HG03139 (cell line): ENCODE measurements around the gene TMOD3.
"Not testable (repeated sequence)": the region's sequence is repeated elsewhere in the genome, so short reads cannot be mapped to it uniquely, and the experiment has no call there.

Source experiments
- ATAC-seq: cut with Tn5 transposase; IDR thresholded peaks from one replicate; pipeline ENCODE4 v1.9.1; 2021; ENCODE audit not compliant: unreplicated experiment

The TMOD3 gene

DNA sequence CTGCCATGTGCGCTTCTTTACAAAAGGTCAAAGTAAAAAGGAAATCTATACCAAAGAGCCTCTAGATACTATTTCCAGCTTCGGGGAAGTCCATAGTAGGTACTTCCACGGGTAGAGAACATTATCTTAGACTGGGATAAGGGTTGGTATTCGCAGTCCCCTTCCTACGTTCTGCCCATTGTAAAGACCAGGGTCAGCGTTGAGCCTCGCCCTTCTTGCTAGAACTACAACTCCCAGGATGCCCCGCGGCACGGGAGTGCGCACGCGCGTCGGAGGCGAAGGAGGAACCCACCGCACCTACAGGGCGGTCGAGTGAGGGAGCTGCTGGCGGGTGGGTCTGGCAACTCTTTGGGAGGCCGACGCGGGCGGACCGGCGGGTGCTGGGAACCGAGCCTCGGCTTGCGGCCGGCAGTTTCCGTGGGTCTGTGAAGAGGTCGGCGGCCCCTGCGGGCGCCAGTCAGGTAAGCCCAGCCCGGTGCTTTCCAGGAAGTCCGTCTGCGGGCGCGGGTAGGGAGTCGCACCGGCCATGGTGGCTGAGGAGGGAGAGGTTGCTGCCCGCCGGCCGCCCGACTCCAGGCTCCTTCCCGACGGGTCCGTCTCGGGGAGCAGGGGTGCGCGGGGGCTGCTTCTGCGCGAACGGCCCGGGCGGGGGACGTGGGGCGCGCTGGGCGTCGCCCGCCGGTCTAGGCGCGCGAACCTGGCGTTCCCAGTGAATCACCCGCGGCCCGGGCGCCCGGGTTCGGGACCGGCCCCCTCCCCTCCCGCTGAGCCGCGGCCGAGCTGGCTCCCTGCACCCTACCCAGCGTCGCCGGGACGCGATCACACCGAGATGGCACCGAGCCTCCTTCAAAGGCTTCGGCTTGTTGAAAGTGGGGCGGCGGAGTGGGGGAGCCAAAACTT lies at the start of gene TMOD3:
TMOD3 (plus strand) TSS at position 278 of the 900 bp plus-strand sequence. CDS start 33,232 bp downstream, outside the sequence.
- ATAC-seq: peak; percentile 78

DNA sequence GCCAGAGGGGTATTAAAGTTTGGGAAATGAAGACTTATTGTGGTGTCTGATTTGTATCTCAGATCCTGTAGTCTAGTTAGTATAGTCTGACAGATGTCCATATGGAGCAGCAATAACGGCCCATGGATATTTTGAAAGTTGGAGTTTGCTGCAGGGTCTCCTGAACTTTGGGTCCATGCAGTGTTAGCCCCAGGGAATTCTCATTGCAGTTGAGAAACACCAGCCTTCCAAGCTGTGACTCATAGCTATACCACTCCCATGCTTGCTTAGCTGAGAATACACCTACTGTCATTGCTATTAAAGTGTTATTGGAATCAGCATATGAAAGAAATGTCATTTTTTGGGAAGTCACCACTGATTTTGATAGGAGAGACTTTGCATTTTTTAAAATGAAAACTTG lies 48.8 kb upstream of the TMOD3 start:
- ATAC-seq: no peak

DNA sequence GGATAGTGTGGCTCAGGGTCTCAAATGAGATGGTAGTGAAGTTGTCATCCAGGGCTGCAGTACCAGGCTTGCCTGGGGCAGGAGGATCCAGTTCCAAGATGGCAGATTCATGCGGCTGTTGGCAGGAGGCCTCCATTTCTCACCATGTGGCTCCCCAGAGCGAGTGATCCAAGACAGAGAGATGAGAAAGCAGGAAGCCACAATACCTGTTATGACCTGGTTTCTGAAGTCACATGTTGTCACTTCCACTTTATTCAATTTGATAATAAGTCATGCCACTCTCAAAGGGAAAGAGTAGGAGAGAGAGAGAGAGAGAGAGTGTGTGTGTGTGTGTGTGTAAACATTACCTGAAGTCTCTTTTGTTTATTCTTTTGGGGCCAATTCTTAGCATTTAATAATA lies 47.9 kb upstream of the TMOD3 start:
- ATAC-seq: no peak

DNA sequence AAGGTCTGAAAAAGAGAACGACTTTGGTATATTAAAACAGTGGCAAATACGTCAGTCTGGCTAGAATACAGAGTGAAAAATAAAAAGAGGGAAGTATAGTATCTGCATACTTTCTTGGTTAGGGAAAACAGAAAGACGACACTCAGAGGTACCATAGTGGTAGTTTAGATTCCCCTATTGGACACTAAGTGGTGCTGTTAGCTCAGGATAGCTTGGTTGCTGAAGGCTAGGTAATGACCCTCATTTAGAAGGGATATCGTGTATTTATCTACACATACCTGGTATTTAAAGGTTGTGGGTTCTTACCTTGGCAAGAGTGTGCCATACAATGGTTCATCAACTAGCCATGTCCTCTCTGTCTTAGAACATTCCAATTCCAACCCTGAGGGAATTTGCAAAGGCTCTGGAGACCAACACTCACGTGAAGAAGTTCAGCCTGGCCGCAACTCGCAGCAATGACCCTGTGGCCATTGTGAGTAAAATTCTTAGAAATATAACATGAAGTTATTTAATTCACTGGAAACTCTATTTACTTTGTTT lies 47.0 kb upstream of the TMOD3 start:
- no peak for ATAC-seq

DNA sequence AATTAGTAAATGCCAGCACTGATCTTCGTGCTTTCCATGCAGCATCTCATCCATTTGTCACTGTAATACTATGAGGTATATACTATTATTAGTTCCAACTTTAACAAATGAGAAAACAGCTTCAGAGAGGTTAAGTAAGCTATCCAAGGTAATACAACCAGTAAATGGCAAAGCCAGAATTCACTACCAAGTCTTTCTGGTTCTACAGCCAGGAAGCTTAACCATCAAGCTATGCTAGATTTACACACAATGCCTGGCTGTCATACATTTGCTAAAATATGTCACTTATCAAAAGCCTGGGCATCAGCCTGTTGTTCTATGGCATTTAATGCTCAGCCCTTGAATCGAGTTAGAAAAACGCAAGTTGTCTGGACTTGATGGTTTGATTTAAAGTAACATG lies 45.5 kb upstream of the TMOD3 start:
- ATAC-seq: no peak

DNA sequence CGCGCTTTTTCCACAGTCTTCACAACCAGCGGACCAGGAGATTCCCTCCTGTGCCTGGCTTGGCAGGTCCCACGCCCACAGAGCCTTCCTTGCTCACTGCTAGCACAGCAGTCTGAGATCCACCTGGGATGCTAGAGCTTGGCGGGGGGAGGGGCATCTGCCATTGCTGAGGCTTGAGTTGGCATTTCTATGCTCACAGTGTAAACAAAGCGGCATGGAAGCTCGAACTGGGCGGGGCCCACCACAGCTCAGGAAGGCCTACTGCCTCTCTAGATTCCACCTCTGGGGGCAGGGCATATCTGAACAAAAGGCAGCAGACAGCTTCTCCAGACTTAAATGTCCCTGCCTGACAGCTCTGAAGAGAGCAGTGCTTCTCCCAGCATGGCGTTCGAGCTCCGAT lies 42.3 kb upstream of the TMOD3 start:
- ATAC-seq: not testable (repeated sequence)

- not testable (repeated sequence) for ATAC-seq
Measured at GRCh38 chr15:51792474-51792873, 37.0 kb upstream of the TMOD3 start.

DNA sequence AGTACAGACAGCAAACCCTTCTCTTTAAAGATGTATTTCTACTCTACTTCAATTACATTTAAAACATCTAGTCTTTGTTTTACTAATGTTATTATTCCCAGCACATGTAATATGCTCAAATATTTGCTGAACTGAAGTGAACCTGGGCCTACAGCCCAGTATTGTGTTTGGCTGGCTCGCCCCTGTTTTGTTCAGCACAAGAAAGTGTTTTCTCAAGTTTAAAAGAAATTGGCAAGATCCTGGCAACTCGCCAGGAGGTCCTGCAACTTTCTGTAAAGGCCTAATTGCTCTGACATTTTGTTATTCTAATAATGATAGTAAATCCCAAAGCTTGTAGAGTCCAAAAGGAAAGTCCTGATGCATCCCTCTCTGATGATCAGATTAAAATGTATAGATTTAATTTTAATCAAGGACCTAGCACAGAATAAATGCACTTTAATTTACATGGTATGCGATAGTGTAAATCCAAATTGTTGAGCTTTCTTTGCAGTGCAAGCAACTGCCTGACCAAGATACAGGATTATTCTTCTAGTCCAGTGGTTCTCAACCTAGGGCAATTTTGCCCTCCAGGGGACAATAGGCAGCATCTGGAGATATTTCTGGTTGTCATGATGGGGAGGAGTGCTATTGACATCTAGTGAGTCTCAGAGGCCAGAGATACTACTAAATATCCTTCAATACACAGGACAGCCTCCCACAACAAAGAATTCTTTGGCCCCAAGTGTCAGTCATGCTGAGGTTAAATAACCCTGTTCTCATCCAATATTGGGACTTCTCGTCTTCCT lies 35.7 kb upstream of the TMOD3 start:
- ATAC-seq: no peak

DNA sequence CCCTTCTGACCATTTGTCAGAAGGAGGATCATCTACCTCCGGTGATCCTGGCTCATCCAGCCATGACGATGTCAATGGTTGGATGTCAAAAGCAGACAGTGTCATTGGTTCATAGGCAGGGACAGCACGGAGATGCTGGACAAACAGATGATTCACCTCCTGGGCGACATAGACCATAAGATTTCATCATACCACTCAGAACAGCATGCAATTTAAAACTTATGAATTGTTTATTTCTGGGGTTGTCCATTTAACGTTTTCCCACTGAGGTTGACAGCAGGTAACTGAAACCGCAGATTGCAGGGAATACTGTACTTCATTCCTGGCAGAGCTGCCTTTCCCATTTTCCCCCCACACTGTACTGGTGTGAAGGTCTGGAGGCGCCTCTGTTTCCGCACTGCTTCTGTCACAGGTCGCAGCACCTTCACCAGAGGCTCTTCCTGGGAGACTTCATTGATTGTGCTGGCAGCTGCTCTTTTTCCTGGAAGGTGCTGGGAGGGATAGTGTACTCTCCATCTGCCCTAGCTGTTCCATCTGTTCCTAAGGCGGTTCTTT lies 32.5 kb upstream of the TMOD3 start:
- ATAC-seq: no peak

GRCh38 chr15:51798281-51798680 lies 31.2 kb upstream of the TMOD3 start:
- ATAC-seq: no peak

DNA sequence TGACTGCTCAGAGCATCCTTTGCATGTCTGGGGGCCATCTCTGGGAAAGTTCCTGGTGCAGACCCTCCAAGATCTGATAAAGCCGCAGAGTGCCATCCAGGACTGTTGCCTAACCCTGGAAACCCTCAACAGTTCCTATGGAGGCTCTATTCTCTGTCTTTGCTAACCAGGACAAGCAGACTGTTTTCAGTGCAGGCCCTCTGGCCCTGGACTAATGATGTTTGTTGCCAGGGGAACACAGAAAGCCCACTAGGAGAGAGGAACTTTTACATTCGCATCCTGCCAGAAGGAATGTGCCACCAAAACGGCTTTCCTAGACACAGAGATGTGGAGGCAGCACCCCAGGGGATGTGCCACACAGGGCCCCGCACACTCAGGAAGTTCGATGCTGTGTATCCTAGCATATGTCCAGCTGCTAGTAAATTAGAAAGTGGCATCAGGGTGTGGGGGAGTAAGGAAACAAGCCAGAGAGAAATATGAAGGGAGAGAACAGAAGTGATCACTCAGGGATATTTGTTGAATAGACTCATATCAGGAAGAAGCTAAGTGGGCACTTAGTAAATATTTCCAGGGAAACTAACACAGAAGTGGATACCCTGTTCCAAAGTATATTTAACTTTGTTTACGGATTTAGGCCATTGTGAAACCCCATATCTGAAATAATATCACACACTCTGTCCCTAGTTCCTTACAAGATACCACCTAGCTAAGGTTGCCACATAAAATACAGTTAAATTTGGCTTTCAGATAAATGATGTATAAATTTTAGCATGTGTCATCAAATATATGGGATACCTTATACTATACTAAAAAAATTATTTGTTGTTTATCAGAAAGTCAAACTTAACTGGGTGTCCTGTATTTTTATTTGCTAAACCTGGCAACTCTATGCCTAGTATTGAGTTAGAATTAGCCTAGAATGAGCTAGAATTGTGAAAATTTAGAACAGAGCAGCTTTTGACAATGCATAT lies 29.9 kb upstream of the TMOD3 start:
- ATAC-seq: no peak

DNA sequence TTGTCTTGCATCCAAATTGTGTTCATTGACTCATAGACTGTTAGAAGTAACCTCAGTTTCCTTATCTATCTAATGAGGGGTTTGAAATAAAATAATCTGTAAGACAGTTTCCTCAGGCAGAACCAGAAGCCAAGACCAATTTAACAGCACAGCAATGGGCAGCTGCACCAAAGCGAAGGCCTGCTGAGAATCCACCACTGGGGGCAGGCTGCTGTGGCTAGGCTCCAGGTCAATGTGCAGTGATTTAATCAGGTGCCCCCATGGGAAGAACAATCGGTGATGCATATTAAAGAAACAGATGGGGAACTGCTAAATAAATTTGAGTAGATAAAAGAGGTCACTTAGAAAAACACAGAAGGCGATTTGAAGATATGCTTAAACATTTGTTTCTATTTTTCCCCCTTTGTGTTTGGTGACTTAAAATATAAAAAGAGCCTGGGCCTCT lies 28.0 kb upstream of the TMOD3 start:
- no peak for ATAC-seq

DNA sequence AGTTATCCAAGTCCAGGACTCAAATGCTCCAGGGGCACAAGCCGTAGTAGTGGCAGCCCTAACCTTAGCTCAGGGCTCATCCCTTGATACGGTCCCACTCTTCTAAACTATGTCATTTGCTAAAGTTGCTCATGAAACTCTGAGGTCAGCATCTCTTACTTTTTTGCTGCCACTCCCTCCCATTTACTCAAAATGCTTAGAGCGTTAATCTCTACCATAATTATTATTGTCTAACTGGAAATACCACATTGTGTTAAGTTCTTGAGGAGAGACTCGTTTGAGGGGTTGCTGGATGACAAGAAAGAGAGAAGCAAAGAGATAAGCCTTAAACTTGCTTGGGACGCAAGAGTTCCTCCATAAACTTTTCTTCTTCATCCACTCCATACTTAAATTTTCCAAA lies 26.9 kb upstream of the TMOD3 start:
- ATAC-seq: no peak

- ATAC-seq: no peak
Measured at GRCh38 chr15:51803965-51804364, 25.5 kb upstream of the TMOD3 start.

- no peak for ATAC-seq
Measured at GRCh38 chr15:51806123-51806522, 23.3 kb upstream of the TMOD3 start.

GRCh38 chr15:51809457-51809856 lies 20.0 kb upstream of the TMOD3 start:
- ATAC-seq: no peak

DNA sequence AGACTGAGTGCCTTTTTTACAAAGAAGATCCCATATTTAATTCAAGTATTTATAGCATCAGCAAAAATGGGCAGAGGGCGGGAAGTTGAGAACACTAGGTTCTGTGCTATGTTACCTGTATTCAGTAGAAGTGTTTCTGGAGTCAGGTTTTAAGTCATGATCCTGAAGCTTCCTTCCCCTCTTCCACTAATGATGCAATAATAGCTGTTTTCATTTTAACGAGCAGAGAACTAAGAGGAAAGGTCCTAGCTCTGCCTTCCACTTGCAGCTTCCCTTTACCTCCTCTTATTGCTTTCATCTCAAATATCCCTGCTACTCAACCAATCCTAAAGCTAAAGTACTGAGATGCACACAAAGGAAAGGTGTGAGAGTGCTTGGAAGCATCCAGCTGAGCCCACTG lies 16.9 kb upstream of the TMOD3 start:
- no peak for ATAC-seq

DNA sequence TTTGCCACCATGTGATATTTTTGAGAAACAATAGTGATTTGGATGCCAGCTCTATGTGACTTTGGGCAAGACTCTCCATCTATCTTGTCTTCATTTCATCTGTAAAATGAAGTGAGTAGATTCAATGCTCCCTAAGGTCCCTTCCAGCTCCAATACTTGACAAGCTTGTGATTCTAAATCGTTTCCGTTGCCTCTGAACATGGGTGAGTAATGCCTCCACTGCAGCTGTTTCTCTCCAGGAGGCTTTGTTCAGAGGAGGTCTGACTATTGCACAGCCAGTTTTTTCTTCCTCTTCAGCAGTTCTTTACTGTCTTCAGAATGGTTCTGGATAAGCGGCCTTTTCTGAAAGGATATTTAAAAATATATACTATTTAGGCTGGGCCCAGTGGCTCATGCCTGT lies 14.8 kb upstream of the TMOD3 start:
- ATAC-seq: no peak

DNA sequence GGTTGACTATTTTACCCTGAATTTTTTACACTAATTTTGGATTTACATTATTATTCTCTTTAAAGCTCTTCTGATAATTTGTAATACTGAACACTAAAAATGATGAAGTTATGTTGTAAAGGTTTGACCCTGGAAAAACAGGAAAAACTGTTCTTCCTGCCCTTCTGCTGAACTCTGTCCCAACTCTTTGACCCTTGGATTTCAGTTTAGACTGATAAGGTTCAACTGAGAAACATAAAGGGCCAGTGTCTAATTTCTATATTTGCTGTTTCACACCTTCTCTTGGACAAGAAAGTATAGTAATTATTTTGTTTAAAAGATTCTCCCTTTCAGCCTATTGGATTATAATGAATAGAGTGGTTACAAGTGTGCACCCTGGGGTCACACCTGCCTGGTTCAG lies 12.8 kb upstream of the TMOD3 start:
- ATAC-seq: no peak

- no peak for ATAC-seq
Measured at GRCh38 chr15:51818150-51818549, 11.3 kb upstream of the TMOD3 start.
